Activated CD4-positive, alpha-beta T cell treated with anti-CD3 and anti-CD28 coated beads, Interleukin-2, Interleukin-4, amounts not matched to agents 100 ng/mL and 50 ng/mL, durations not matched to agents 16 hours and 8 hours (primary cell): ENCODE results near the gene ZNF516.

Source experiments
- DNase-seq: peaks from one replicate; pipeline ENCODE4 v3.0.0-alpha.2; 2020; ENCODE audit warnings: low spot score

Gene ZNF516

GRCh38 chr18:76421685-76422078, 73.4 kb downstream of the ZNF516 start:
- DNase-seq, result no peak

GRCh38 chr18:76420898-76421684, 74.0 kb downstream of the ZNF516 start:
- no peak for DNase-seq

- DNase-seq, result no peak
Observed at GRCh38 chr18:76419811-76420210, 75.2 kb downstream of the ZNF516 start.

GRCh38 chr18:76416911-76417310, 78.1 kb downstream of the ZNF516 start:
- DNase-seq, result no peak

GRCh38 chr18:76414936-76415621, 80.0 kb downstream of the ZNF516 start:
- no peak for DNase-seq

GRCh38 chr18:76412818-76413565, 82.0 kb downstream of the ZNF516 start:
- no peak for DNase-seq

- no peak for DNase-seq
Observed at GRCh38 chr18:76412010-76412817, 82.8 kb downstream of the ZNF516 start.

- peak; percentile 39 for DNase-seq
Observed at GRCh38 chr18:76410660-76411417, 84.2 kb downstream of the ZNF516 start.

GRCh38 chr18:76410033-76410432, 85.0 kb downstream of the ZNF516 start:
- no peak for DNase-seq

- no peak for DNase-seq
Observed at GRCh38 chr18:76408480-76409067, 86.5 kb downstream of the ZNF516 start.

GRCh38 chr18:76407681-76408080, 87.4 kb downstream of the ZNF516 start:
- no peak for DNase-seq

GRCh38 chr18:76406791-76407190, 88.3 kb downstream of the ZNF516 start:
- DNase-seq, result no peak

- peak; percentile 27 for DNase-seq
Observed at GRCh38 chr18:76405681-76406356, 89.2 kb downstream of the ZNF516 start.

- no peak for DNase-seq
Observed at GRCh38 chr18:76405280-76405679, 89.8 kb downstream of the ZNF516 start.

GRCh38 chr18:76404345-76404831, 90.7 kb downstream of the ZNF516 start:
- DNase-seq, result no peak

- DNase-seq, result no peak
Observed at GRCh38 chr18:76402026-76402990, 92.7 kb downstream of the ZNF516 start.

- no peak for DNase-seq
Observed at GRCh38 chr18:76401498-76401897, 93.5 kb downstream of the ZNF516 start.

GRCh38 chr18:76399613-76400391, 95.2 kb downstream of the ZNF516 start:
- no peak for DNase-seq
